ENCODE data around the gene TFAP2E.

Gene TFAP2E

DNA sequence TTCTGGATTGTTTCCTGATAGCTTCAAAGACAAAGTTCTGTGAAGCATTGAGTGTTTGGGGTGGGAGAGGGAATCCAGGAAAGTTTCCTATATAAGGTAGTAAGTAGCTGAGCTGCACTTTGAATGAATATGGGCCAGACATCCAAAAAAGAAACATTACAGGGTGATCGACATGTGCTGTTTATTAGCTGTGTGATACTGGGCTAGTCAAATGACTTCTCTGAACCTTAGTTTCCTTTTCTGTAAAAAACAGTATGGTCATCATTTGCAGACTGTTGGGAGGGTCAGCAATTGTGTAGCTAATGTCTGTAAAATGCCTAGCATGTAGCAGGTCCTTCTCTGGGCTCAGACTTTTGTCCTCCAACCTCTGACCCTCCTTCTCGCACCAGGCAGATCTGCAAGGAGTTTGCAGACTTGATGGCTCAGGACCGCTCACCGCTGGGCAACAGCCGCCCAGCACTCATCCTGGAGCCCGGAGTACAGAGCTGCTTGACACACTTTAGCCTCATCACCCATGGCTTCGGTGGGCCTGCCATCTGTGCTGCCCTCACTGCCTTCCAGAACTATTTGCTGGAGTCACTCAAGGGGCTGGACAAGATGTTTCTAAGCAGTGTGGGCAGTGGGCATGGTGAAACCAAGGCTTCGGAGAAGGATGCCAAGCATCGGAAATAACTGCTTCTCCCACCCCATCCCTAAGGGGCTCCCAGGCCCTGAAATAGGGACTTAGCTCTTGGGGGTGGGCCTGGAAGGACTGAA, 21.1 kb downstream of the TFAP2E start:
- no peak for TF ChIP-seq FOXP2 (optimal IDR thresholded peaks at IDR 0.05; ENCODE audit: borderline replicate concordance, extremely low read depth, extremely low read length, insufficient read depth)
- TF ChIP-seq POLR2AphosphoS5 (IDR thresholded peaks at IDR 0.05; ENCODE audit: low read depth, low read length) = no peak
- TF ChIP-seq SIN3A (IDR thresholded peaks at IDR 0.05; ENCODE audit: borderline replicate concordance, insufficient read depth, low read length) = no peak
- TF ChIP-seq, protein P1, sequence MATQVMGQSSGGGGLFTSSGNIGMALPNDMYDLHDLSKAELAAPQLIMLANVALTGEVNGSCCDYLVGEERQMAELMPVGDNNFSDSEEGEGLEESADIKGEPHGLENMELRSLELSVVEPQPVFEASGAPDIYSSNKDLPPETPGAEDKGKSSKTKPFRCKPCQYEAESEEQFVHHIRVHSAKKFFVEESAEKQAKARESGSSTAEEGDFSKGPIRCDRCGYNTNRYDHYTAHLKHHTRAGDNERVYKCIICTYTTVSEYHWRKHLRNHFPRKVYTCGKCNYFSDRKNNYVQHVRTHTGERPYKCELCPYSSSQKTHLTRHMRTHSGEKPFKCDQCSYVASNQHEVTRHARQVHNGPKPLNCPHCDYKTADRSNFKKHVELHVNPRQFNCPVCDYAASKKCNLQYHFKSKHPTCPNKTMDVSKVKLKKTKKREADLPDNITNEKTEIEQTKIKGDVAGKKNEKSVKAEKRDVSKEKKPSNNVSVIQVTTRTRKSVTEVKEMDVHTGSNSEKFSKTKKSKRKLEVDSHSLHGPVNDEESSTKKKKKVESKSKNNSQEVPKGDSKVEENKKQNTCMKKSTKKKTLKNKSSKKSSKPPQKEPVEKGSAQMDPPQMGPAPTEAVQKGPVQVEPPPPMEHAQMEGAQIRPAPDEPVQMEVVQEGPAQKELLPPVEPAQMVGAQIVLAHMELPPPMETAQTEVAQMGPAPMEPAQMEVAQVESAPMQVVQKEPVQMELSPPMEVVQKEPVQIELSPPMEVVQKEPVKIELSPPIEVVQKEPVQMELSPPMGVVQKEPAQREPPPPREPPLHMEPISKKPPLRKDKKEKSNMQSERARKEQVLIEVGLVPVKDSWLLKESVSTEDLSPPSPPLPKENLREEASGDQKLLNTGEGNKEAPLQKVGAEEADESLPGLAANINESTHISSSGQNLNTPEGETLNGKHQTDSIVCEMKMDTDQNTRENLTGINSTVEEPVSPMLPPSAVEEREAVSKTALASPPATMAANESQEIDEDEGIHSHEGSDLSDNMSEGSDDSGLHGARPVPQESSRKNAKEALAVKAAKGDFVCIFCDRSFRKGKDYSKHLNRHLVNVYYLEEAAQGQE (IDR thresholded peaks at IDR 0.05; ENCODE audit: insufficient read depth in 1 of 2, low read depth in 2 of 2, low read length in 2 of 2) = no peak
- TF ChIP-seq TAF1 (IDR thresholded peaks at IDR 0.05; ENCODE audit: borderline replicate concordance, insufficient read depth, low read length) = no peak

DNA sequence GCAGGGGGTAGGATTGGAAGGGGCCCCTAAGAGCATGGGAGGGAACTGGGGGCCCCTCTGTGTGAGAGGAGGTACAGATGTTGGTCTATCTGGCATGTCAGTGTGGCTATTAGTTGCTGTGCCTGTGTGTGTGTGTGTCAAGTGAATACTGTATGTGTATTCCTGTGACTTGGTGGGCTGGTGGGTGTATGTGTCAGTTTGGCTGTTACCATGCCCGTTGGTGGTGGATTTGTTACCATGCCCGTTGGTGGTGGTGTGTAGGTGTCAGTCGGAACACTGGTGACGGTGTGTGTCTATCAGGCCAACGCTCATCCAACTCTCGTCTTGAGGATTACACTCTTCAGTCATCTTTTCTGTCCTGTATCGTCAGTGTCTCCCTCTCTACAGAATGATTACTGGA, 22.6 kb downstream of the TFAP2E start:
- TF ChIP-seq POLR2AphosphoS5 (IDR thresholded peaks at IDR 0.05; ENCODE audit: low read depth, low read length) (no peak; the same call in 1 of the 2 replicates), FOXP2 (optimal IDR thresholded peaks at IDR 0.05; ENCODE audit: borderline replicate concordance, extremely low read depth, extremely low read length, insufficient read depth) (no peak), SIN3A (IDR thresholded peaks at IDR 0.05; ENCODE audit: borderline replicate concordance, insufficient read depth, low read length) (no peak), TAF1 (IDR thresholded peaks at IDR 0.05; ENCODE audit: borderline replicate concordance, insufficient read depth, low read length) (no peak)
- TF ChIP-seq, protein P1 (IDR thresholded peaks at IDR 0.05; ENCODE audit: insufficient read depth in 1 of 2, low read depth in 2 of 2, low read length in 2 of 2) = no peak

DNA sequence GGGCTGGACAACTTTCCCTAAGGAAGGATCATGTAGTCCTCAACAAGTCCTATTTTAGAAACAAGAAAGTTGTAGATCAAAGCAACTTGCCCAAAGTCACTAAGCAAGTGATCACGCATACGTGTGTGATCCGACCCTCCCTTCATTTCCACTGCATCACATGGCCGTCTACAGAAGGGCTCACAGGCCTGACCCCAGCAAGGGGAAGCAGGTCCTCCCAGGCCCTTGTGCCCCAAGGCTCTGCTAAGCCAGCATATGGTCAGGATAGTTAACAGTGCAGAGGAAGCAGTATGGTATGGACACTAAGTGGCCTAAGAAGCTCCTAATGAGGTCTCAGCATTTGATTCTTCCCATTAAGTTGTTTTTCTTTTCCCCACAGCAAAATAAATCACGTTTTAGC, 24.8 kb downstream of the TFAP2E start:
- no peak for TF ChIP-seq TAF1 (IDR thresholded peaks at IDR 0.05; ENCODE audit: borderline replicate concordance, insufficient read depth, low read length)
- TF ChIP-seq FOXP2 (optimal IDR thresholded peaks at IDR 0.05; ENCODE audit: borderline replicate concordance, extremely low read depth, extremely low read length, insufficient read depth) = no peak

DNA sequence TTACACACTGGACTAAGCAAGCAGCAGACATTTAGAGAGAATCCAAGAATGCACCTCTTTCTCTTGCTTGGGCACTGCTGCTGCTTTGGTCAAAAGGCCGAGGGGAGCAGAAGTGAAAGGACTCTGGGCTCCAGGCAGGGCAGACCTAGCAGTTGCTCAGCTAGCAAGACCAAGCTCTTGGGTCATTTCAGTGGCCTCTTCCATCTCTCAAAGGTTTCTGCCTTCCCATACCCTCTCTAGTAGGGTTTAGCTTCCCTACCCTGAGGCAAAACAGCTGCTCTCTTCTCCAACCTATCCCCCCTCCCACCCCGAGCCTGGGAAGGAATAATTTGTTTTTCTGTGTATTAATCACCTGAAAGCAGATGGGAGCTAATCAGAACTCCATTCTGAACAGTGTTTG, 25.8 kb downstream of the TFAP2E start:
- TF ChIP-seq SIN3A (IDR thresholded peaks at IDR 0.05; ENCODE audit: borderline replicate concordance, insufficient read depth, low read length) = no peak
- no peak for TF ChIP-seq FOXP2 (optimal IDR thresholded peaks at IDR 0.05; ENCODE audit: borderline replicate concordance, extremely low read depth, extremely low read length, insufficient read depth)
- TF ChIP-seq, protein P1 (IDR thresholded peaks at IDR 0.05; ENCODE audit: insufficient read depth in 1 of 2, low read depth in 2 of 2, low read length in 2 of 2) = no peak
- TF ChIP-seq POLR2AphosphoS5 (IDR thresholded peaks at IDR 0.05; ENCODE audit: low read depth, low read length) = no peak
- TF ChIP-seq TAF1 (IDR thresholded peaks at IDR 0.05; ENCODE audit: borderline replicate concordance, insufficient read depth, low read length) = no peak

DNA sequence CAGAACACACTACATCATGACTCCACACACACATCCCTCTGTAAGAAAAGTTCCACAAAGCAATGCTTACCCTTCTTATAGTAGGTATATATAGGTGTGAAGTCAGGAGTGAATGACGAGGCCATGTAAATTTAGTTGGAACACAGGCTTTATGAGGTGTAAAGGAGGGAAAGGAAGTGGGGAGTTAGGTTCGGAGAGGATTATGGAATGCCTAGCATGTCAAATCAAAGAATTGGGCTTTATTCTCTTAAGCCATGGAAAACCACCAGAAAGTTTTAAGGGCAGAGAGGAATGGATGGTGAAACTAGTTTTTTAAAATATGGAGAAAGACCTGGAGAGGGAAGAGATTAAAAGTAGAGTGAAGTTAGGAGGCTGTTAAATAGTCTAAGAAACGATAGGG, 26.3 kb downstream of the TFAP2E start:
- TF ChIP-seq TAF1 (IDR thresholded peaks at IDR 0.05; ENCODE audit: borderline replicate concordance, insufficient read depth, low read length) = no peak
- no peak for TF ChIP-seq FOXP2 (optimal IDR thresholded peaks at IDR 0.05; ENCODE audit: borderline replicate concordance, extremely low read depth, extremely low read length, insufficient read depth)
- TF ChIP-seq SIN3A (IDR thresholded peaks at IDR 0.05; ENCODE audit: borderline replicate concordance, insufficient read depth, low read length) = no peak
- TF ChIP-seq, protein P1 (IDR thresholded peaks at IDR 0.05; ENCODE audit: insufficient read depth in 1 of 2, low read depth in 2 of 2, low read length in 2 of 2) = no peak
- TF ChIP-seq POLR2AphosphoS5 (IDR thresholded peaks at IDR 0.05; ENCODE audit: low read depth, low read length) = no peak

Data from PFSK-1 (cell line).